Muscle of leg (tissue), 11 donors: ENCODE measurements around the gene KRTAP10-4. TPM values are rescaled to one million over a fixed set of nuclear protein-coding genes. Genes with fewer than 3 reads are reported as not detected.

ENCODE experiments used
- DNase-seq: peaks from one replicate; pipeline ENCODE4 v3.0.0; 2013
- H3K27ac ChIP-seq: one replicate; pipeline ENCODE4 v1.5.1; 2013; ENCODE audit warnings: mild to moderate bottlenecking, low read length, control low read depth
- H3K27me3 ChIP-seq: one replicate; pipeline ENCODE4 v1.6.1; 2013; ENCODE audit warnings: low read length; ENCODE audit not compliant: control insufficient read depth, insufficient read depth
- H3K36me3 ChIP-seq: one replicate; pipeline ENCODE4 v1.6.1; 2013; ENCODE audit warnings: low read length; ENCODE audit not compliant: control insufficient read depth, insufficient read depth
- H3K4me1 ChIP-seq: one replicate; pipeline ENCODE4 v1.6.1; 2013; ENCODE audit warnings: low read length; ENCODE audit not compliant: control insufficient read depth, insufficient read depth
- H3K4me3 ChIP-seq: one replicate; pipeline ENCODE4 v1.5.1; 2013; ENCODE audit warnings: low read length, control low read depth
- H3K9me3 ChIP-seq: replicated peaks from 2 replicates; pipeline ENCODE4 v1.6.1; 2013; ENCODE audit warnings: low read depth, low read length; ENCODE audit not compliant: control insufficient read depth
- WGBS: methylation state at CpG from one replicate; pipeline ENCODE4 v1.1.5; 2013; ENCODE audit warnings: missing lambda C conversion rate; ENCODE audit not compliant: insufficient coverage; 5-methylcytosine and 5-hydroxymethylcytosine counted together
- polyA plus RNA-seq, 8 donors: library from polyadenylated mRNA; unstranded; fragments of 120-200 nt; gene quantifications; one replicate each; pipeline versions ENCODE4 v1.2.1 to v1.2.3, GENCODE V29; 2013; ENCODE audit warnings: inconsistent platforms in 1 of 8, low replicate concordance in 1 of 8; ENCODE audit not compliant: insufficient read length in 8 of 8, insufficient read depth in 1 of 8
- total RNA-seq: library from RNA; stranded (reverse); fragments of 120-200 nt; gene quantifications from one replicate; pipeline ENCODE4 v1.2.4, GENCODE V29; 2013

Gene KRTAP10-4
- total and polyA plus RNA-seq, 9 donors, result not detected

DNA sequence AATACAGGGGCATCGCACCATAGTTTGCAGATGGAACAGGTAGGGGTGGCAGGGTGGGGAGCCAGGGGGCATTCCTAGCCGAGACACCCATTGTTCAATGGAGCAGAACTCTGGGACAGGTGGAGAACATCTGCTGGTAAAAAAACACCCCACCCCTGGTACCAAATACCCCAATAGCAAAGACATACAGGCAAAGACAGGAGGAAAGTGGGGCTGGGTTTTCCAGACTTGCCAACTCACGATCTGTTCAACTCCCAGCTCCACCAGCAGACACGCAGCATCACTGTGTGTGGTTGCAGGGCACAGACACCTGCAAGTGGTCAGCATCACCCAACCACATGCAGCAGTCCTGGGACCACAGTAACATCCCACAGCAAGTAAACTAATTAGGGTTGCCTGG, 38.0 kb downstream of the KRTAP10-4 start:
- Histone ChIP-seq H3K27ac (no peak overlapping the region), H3K4me3 (no peak overlapping the region), H3K9me3 (peaks cover 9% of the 10 kb centered on the region), H3K27me3 (peaks cover 11% of the 10 kb centered on the region), H3K36me3 (no peaks in the 10 kb centered on the region), H3K4me1 (no peaks in the 10 kb centered on the region)
- DNase-seq, result no peak
- 87% methylated on average over 3 of the region's 4 CpGs for WGBS

DNA sequence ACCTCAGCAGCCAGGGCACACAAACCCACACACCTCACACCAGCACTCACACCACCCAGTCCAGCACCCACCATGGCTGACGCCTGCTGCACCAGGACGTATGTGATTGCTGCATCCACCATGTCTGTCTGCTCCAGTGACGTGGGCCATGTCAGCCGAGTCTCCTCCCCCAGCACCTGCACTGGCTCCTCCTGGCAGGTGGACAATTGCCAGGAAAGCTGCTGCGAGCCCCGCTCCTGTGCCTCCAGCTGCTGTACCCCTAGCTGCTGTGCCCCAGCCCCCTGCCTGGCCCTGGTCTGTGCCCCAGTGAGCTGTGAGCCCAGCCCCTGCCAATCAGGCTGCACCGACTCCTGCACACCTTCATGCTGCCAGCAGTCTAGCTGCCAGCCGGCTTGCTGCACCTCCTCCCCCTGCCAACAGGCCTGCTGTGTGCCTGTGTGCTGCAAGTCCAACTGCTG, 38.5 kb downstream of the KRTAP10-4 start, which contains the start of gene KRTAP10-8:
TSS of gene KRTAP10-8 (plus strand) at position 51 of the 458 bp plus-strand sequence. CDS start at position 73, 22 bp downstream.
- Histone ChIP-seq H3K36me3 (no peaks in the 10 kb centered on the region), H3K9me3 (peaks cover 9% of the 10 kb centered on the region), H3K4me3 (no peak within 1 kb of the TSS), H3K27me3 (peaks cover 12% of the 10 kb centered on the region), H3K27ac (no peak within 1 kb of the TSS), H3K4me1 (no peaks in the 10 kb centered on the region)
- no peak for DNase-seq
- 74% methylated on average over 8 of the region's 8 CpGs for WGBS

- Histone ChIP-seq H3K36me3 (no peaks in the 10 kb centered on the region), H3K9me3 (peaks cover 9% of the 10 kb centered on the region), H3K4me3 (no peak overlapping the region), H3K27ac (no peak overlapping the region), H3K4me1 (no peaks in the 10 kb centered on the region), H3K27me3 (peaks cover 12% of the 10 kb centered on the region)
- WGBS, result 82% methylated on average over 12 of the region's 13 CpGs
- DNase-seq, result no peak
Observed at GRCh38 chr21:44612669-44613229, 39.2 kb downstream of the KRTAP10-4 start.

DNA sequence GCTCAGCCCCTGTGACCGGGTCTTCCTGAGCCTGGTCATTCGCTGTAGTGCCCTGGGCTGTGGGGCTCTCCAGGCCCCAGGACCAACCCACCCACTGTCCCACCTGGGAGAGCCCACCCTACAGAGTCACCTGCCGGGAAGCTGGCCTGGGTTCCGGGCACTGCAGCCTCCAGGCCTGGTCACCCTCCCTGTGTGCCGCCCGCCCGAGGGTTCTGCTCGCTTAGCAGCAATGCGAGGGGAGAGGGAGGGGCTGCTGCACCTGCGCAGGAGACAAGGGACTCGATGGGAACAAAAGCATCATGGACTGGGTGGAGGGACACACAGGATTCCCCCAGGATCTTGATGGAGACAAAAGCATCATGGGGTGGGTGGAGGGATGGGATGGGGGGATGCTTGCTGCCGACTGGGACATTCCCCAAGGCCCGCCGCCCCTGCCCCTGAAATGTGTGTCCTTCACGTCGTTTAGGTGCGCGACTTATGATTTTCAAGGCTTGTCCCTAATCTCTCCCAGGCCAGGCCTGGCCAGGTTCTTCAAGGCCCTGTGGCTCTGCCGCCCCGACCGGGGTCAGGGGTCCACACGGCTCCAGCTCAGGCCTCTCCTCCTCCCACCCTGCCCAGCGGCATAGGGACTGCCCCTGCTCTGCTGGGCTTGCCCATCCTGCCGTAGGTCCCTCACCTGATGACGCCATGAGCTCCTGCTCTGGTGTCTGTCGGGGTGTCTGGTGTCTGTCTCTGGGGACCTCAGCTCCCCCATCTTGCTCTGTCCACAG, 40.0 kb downstream of the KRTAP10-4 start:
- no peak overlapping the region for H3K4me3 ChIP-seq
- no peaks in the 10 kb centered on the region for H3K36me3 ChIP-seq
- no peak for DNase-seq
- peaks cover 9% of the 10 kb centered on the region for H3K9me3 ChIP-seq
- 80% methylated on average over 25 of the region's 26 CpGs for WGBS
- H3K4me1 ChIP-seq, result no peaks in the 10 kb centered on the region
- H3K27ac ChIP-seq, result no peak overlapping the region
- peaks cover 12% of the 10 kb centered on the region for H3K27me3 ChIP-seq

DNA sequence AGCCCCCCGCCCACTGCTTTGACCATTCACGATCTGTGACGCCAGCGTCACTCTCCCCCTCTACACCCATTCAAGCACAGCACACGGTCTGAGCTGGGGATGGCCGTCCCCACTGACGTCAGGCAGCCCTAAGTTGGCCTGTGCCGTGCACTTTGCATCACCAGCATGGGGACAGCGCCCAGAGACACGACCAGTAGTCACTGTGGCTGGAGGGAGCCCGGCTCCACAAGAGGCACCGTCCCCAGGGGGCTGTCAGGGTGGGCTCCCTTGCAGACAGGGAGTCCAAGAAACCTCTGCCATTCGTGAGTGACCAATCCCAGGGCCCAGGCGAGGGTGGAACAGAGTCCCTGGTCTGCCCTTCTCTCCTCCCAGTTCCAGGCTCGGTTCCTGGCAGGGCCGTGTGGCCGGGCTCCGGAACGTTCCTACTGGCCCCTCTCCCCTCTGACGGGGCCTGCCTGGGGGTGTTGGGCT, 40.7 kb downstream of the KRTAP10-4 start:
- 82% methylated on average over 14 of the region's 20 CpGs for WGBS
- H3K27me3 ChIP-seq, result peaks cover 12% of the 10 kb centered on the region
- H3K9me3 ChIP-seq, result peaks cover 9% of the 10 kb centered on the region
- H3K4me3 ChIP-seq, result no peak overlapping the region
- no peak overlapping the region for H3K27ac ChIP-seq
- no peaks in the 10 kb centered on the region for H3K36me3 ChIP-seq
- no peak for DNase-seq
- H3K4me1 ChIP-seq, result no peaks in the 10 kb centered on the region

- WGBS, result 86% methylated on average over 22 of the region's 28 CpGs
- H3K27ac ChIP-seq, result no peak overlapping the region
- H3K27me3 ChIP-seq, result peaks cover 12% of the 10 kb centered on the region
- H3K4me1 ChIP-seq, result no peaks in the 10 kb centered on the region
- no peaks in the 10 kb centered on the region for H3K36me3 ChIP-seq
- no peak for DNase-seq
- H3K4me3 ChIP-seq, result no peak overlapping the region
- peaks cover 7% of the 10 kb centered on the region for H3K9me3 ChIP-seq
Observed at GRCh38 chr21:44614961-44615391, 41.4 kb downstream of the KRTAP10-4 start.

GRCh38 chr21:44615466-44615865, 41.9 kb downstream of the KRTAP10-4 start:
- no peak overlapping the region for H3K4me3 ChIP-seq
- DNase-seq, result no peak
- H3K27me3 ChIP-seq, result peaks cover 11% of the 10 kb centered on the region
- H3K27ac ChIP-seq, result no peak overlapping the region
- H3K4me1 ChIP-seq, result no peaks in the 10 kb centered on the region
- H3K9me3 ChIP-seq, result peaks cover 7% of the 10 kb centered on the region
- WGBS, result 83% methylated on average over 3 of the region's 8 CpGs
- no peaks in the 10 kb centered on the region for H3K36me3 ChIP-seq

GRCh38 chr21:44615911-44616590, 42.5 kb downstream of the KRTAP10-4 start:
- 75% methylated on average over 12 of the region's 17 CpGs for WGBS
- Histone ChIP-seq H3K4me1 (no peaks in the 10 kb centered on the region), H3K27me3 (peaks cover 9% of the 10 kb centered on the region), H3K27ac (no peak overlapping the region), H3K36me3 (no peaks in the 10 kb centered on the region), H3K9me3 (peaks cover 4% of the 10 kb centered on the region), H3K4me3 (no peak overlapping the region)
- no peak for DNase-seq

- no peak for DNase-seq
- Histone ChIP-seq H3K27me3 (peaks cover 9% of the 10 kb centered on the region), H3K4me1 (no peaks in the 10 kb centered on the region), H3K4me3 (no peak overlapping the region), H3K27ac (no peak overlapping the region), H3K9me3 (peaks cover 2% of the 10 kb centered on the region), H3K36me3 (no peaks in the 10 kb centered on the region)
- WGBS, result 79% methylated on average over 16 of the region's 16 CpGs
Observed at GRCh38 chr21:44616591-44616926, 43.0 kb downstream of the KRTAP10-4 start.

GRCh38 chr21:44617071-44617501, 43.6 kb downstream of the KRTAP10-4 start:
- Histone ChIP-seq H3K4me1 (no peaks in the 10 kb centered on the region), H3K9me3 (no peaks in the 10 kb centered on the region), H3K27me3 (peaks cover 9% of the 10 kb centered on the region), H3K4me3 (no peak overlapping the region), H3K27ac (no peak overlapping the region), H3K36me3 (no peaks in the 10 kb centered on the region)
- 32% methylated on average over 7 of the region's 8 CpGs for WGBS
- DNase-seq, result no peak
